Measurements from ENCODE around the gene AGXT. TPM values are rescaled to one million over a fixed set of nuclear protein-coding genes. Genes with fewer than 3 reads are reported as not detected.

AGXT gene
- total RNA-seq, 1 experiment from 2014 or later = 0.34 TPM

DNA sequence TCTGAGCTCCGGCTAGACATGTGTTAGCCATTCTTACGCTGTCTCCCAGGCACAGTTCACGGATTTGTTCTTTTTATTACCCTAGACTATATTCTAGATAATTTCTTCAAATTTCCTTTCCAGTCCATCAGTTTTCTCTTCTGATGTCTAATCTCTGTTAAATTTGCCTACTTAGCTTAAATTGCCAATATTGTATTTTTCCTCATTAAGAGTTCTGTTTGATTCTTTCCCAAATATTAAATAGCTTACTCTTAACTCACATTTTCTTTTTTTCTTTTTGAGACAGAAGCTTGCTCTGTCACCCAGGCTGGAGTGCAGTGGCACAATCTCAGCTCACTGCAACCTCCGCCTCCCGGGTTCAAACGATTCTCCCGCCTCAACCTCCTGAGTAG is 58.8 kb downstream of the AGXT start:
- ChIA-PET RAD21 (ENCODE audit: low non-redundant PET in 1 of 2, low total read pairs in 2 of 2, uncharacterized antibody in 2 of 2, unreplicated experiment in 2 of 2) (no interaction called here), CTCF (interaction anchor here (2.6 kb wide), 1 partner anchor 13 kb away, joined by 6 read pairs; no protein-coding TSS in a partner anchor), POLR2A (no interaction called here)
- Histone ChIP-seq H3K4me2 (ENCODE audit: low read length) (no peak overlapping the region), H3K27me3 (ENCODE audit: insufficient read depth, low read length) (no peaks in the 10 kb centered on the region), H4K20me1 (ENCODE audit: insufficient read depth) (no peaks in the 10 kb centered on the region), H3K9ac (ENCODE audit: low read length) (no peak overlapping the region), H3K9me3 (ENCODE audit: control insufficient read depth in 1 of 2, insufficient read depth in 1 of 2, low read depth in 1 of 2, low read length in 2 of 2) (no peaks in the 10 kb centered on the region), H3K36me3 (ENCODE audit: control insufficient read depth in 1 of 2, insufficient read depth in 2 of 2, low read length in 2 of 2) (no peaks in the 10 kb centered on the region), H3K27ac (ENCODE audit: low read depth, low read length) (no peak overlapping the region), H2AFZ (ENCODE audit: low read depth, low read length, poor library complexity, severe bottlenecking) (no peak overlapping the region), H3K4me3 (replicated peaks in 1 of 2; ENCODE audit: low read depth in 1 of 2, low read length in 2 of 2) (no peak overlapping the region), H3K79me2 (ENCODE audit: insufficient read depth, low read length) (no peaks in the 10 kb centered on the region), H3K9me2 (ENCODE audit: insufficient read depth) (no peaks in the 10 kb centered on the region), H3K4me1 (ENCODE audit: control insufficient read depth in 1 of 2, insufficient read depth in 2 of 2, low read length in 2 of 2) (no peaks in the 10 kb centered on the region; a peak in 1 of 4 replicates)
- ATAC-seq = no peak
- TF ChIP-seq, protein P1, sequence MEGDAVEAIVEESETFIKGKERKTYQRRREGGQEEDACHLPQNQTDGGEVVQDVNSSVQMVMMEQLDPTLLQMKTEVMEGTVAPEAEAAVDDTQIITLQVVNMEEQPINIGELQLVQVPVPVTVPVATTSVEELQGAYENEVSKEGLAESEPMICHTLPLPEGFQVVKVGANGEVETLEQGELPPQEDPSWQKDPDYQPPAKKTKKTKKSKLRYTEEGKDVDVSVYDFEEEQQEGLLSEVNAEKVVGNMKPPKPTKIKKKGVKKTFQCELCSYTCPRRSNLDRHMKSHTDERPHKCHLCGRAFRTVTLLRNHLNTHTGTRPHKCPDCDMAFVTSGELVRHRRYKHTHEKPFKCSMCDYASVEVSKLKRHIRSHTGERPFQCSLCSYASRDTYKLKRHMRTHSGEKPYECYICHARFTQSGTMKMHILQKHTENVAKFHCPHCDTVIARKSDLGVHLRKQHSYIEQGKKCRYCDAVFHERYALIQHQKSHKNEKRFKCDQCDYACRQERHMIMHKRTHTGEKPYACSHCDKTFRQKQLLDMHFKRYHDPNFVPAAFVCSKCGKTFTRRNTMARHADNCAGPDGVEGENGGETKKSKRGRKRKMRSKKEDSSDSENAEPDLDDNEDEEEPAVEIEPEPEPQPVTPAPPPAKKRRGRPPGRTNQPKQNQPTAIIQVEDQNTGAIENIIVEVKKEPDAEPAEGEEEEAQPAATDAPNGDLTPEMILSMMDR (IDR thresholded peaks at IDR 0.05 in 2 of 3, conservative IDR thresholded peaks at IDR 0.05 in 1 of 3; ENCODE audit: borderline replicate concordance in 1 of 3, insufficient read depth in 1 of 3, low read depth in 2 of 3, low read length in 2 of 3) = no peak
- TF ChIP-seq YY1 (IDR thresholded peaks at IDR 0.05; ENCODE audit: extremely low read depth, insufficient replicate concordance, low read depth, low read length) = no peak
- TF ChIP-seq RAD21 (IDR thresholded peaks at IDR 0.05; ENCODE audit: low read depth) = no peak
- TF ChIP-seq, protein P2, sequence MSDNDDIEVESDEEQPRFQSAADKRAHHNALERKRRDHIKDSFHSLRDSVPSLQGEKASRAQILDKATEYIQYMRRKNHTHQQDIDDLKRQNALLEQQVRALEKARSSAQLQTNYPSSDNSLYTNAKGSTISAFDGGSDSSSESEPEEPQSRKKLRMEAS (IDR thresholded peaks at IDR 0.05) = no peak
- TF ChIP-seq CEBPB (IDR thresholded peaks at IDR 0.05; ENCODE audit: low read depth) = no peak
- TF ChIP-seq, protein P3, sequence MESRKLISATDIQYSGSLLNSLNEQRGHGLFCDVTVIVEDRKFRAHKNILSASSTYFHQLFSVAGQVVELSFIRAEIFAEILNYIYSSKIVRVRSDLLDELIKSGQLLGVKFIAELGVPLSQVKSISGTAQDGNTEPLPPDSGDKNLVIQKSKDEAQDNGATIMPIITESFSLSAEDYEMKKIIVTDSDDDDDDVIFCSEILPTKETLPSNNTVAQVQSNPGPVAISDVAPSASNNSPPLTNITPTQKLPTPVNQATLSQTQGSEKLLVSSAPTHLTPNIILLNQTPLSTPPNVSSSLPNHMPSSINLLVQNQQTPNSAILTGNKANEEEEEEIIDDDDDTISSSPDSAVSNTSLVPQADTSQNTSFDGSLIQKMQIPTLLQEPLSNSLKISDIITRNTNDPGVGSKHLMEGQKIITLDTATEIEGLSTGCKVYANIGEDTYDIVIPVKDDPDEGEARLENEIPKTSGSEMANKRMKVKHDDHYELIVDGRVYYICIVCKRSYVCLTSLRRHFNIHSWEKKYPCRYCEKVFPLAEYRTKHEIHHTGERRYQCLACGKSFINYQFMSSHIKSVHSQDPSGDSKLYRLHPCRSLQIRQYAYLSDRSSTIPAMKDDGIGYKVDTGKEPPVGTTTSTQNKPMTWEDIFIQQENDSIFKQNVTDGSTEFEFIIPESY (IDR thresholded peaks at IDR 0.05; ENCODE audit: extremely low read depth, insufficient replicate concordance, low read length) = no peak
- TF ChIP-seq FOSL1 (IDR thresholded peaks at IDR 0.05; ENCODE audit: low read depth) = no peak
- TF ChIP-seq SRF (IDR thresholded peaks at IDR 0.05; ENCODE audit: low read depth) = no peak
- TF ChIP-seq POLR2A (IDR thresholded peaks at IDR 0.05; ENCODE audit: borderline replicate concordance, extremely low read depth, insufficient read depth, insufficient read length) = no peak
- TF ChIP-seq CBX3 (IDR thresholded peaks at IDR 0.05; ENCODE audit: low read depth) = no peak
- BruUV-seq (replicated peaks) = no TSS peak
- DNase-seq (ENCODE audit: low read depth, low spot score) = no peak
- intact Hi-C loops (cut with micrococcal nuclease) = no loop called here
